ENCODE results near the gene RBBP8NL.

RBBP8NL gene

DNA sequence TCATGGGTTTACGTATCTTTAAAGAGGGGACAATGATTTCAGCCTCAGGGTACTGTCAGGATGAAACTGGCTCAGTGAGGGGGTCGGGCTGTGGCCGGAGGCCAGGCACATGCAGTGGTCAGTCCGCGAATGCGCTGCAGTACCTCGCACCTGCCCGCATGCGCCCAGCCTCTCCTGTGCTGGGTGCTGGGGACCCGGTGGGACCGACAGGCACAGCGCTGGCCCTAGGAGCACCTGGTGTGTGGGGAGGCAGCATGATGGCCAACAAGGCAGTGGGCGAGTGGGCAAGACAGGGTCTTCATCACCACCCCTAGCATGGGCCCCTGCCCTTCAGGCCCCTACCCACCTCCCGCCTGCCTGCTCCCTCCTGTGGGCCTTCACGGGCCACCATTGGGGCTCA is 19.3 kb downstream of the RBBP8NL start:
- DNase-seq (ENCODE audit: low read depth) = no peak

DNA sequence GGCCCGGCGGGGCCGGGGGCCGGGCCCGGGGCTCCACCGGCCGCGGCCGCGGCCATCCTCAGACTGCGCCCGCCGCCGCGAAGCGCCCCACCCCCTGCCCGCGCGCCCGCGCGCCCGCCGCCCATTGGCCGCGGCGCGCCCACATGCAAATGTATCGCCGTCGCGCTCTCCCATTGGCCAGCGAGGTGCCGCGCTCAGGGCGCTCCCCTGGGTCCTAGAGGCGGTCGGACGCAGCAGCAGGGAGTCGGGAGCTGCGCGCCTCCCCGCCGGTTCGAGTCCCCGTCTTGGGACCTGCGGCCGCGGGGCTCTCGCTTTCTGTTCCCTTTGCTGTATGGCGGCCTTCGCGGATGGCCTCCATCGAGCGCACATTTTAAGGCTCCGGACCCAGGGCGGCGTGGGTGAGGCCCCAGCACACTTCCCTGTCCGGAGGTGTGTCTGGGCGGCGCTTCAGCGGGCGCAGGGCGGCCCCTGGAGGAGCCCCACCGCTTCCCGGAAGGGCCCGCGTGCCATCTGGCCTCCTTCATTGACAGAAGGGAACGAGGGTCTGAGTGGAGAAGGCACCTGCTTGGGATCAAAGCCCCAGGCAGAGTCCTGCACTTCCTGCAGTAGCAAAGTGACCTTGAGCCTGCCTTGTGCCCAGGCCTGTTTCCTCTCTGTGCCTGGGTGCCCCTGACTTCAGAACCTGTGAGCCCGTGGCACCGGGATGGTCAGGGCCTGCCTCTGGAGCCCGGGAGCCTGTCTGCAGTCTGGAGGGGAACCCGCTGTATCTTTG is 19.9 kb downstream of the RBBP8NL start, which contains the start of gene CABLES2:
CABLES2 (minus strand) TSS at position 65 of the 772 bp plus-strand sequence; CDS start at position 56, 9 bp downstream.
- peak; percentile 86 for DNase-seq (ENCODE audit: low read depth)

DNA sequence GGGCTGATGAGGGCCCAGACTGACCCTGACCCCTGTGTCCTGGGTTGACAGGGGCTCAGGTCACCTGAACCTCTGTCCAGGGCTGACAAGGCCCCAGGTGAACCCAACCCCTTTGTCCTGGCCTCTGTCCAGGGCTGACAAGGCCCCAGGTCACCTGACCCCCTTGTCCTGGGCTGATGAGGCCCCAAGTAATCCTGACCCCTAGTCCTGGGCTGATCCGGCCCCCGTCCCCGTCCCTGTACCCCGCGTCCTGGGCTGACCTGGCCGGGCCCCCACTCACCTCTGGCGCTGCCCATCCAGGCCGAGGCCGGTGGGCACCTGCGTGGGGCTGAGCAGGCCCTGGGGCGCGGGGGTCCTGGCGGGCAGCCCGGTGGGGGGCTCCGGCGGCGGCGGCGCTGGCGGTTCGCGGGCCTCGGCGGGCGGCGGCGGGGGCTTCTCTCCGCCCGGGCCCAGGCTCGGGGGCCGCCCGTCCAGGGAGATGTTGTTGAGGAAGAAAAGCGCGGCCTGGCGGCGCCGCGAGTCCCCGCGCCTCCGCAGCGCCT is 20.6 kb downstream of the RBBP8NL start:
- no peak for DNase-seq (ENCODE audit: low read depth)

DNA sequence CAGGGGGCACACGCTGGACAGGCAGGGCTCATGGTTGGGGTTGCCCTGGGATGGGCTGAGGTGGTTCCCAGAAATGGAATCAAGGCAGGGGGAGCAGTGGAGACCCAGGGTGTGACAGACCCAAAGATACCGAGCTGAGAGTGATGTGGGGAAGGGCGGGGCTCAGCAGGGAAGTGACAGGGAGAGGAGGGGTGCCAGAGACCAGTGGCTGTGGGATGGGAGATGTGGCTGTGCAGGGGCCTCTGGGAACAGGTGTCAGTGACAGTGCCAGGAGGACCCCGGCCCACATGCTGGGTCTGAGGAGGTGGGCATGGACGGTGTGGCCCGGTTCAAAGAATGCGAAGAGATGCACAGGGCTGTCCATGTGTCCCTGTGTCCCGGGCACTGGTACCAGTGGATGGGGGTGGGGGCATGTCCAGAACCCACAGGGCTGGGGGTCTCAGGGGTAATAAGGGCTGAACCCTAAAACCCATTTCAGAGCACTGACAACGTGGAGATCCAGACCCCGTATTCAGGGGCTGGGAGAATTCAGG is 21.3 kb downstream of the RBBP8NL start:
- no peak for DNase-seq (ENCODE audit: low read depth)

DNA sequence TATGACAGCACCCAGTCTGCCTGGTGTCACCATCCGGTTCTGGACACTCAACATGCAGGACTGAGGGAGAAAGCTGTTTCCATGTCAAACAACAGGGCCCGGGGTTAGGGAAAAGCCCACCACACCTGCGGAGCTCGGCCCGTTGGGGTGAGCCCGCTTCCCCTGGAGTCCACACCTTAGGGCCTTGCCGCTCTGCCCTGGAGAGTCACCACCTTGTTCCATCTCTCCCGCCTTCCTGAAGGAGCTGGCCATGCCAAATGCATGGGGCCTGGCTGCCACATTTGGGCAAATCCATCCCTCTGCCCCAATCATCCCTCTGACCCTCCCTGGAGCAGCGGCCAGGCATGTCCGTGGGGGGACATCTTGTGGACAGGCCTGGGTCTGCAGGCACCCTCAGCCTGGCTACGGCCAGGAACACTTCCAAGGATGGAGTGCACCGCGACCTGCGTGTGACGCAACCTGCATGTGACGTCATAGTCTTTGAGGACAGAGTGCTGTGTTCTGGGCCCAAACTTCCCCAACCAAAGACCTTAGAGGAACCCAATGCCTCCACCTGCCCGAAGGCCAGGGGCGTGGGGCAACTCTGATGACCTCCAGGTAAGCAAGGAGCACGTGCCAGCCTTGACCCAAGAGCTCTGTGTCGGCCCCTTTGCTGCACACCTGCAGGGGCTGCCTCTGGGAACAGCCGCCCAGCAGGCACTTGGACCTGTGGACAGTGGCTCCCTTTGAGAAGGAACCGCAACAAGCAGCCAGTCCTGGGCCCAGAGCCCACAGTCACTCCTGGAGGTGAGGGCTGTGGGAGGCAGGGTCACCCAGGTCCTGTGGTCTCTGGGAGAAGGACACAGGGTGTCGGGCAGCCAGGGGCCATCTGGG is 22.0 kb downstream of the RBBP8NL start:
- no peak for DNase-seq (ENCODE audit: low read depth)

DNA sequence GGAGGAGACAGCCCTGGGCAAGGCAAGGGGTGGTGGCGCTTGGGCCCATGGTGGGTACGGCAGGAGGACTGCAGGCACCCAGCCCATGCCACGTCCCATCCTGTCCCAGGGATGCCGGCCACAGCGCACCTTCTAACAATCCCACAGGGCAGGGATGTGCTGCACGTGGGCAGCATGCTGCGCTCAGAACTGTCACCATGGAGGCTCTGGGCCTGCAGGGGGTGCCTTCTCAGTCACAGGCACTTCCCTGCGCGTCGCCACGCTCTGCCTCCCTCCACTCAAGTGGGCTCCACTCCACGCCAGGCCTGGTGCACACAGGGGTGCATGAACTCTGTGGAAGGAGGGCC is 22.6 kb downstream of the RBBP8NL start:
- DNase-seq (ENCODE audit: low read depth) = no peak

DNA sequence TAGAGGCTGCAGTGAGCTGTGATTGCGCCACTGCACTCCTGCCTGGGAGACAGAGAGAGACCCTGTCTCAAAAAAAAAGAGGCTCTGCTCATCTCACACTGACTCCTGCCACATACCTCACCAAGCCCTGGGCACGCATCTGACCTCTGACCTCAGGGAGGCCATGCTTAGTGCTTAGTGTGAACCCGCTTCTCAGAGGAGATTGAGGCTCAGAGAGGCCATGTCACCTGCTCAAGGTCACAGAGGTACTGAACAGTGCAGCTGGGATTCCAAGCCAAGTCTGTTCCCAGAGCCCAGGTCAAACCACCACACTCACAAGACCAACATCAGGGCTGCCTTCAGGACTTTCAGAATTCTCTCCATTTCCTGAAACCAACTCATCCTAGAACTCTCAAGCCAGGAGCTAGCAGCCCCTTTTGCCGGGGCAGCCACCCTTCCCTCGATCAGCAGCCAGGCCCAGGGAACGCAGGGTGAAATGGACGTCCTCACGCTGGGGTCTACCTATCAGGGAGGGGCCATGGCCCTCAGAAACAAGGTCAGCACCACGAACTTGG is 23.1 kb downstream of the RBBP8NL start:
- no peak for DNase-seq (ENCODE audit: low read depth)

DNA sequence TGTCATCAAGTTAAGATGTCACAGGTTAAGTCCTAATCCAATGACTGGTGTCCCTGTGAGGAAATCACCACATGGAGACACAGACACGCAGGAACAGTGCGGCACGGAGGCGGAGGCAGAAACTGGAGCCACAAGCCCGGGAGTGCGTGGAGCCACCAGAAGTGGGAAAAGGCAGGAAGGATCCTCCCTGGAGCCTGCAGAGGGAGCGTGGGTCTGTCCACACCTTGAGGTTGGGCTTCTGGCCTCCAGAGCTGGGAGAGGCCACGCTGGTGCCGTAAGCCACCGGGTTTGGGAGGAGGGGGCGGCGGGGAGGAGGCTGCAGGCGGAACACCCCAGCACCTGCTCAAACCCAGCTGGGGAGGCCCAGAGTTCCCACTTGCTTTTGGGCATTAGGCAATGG is 24.0 kb downstream of the RBBP8NL start:
- DNase-seq (ENCODE audit: low read depth) = no peak

DNA sequence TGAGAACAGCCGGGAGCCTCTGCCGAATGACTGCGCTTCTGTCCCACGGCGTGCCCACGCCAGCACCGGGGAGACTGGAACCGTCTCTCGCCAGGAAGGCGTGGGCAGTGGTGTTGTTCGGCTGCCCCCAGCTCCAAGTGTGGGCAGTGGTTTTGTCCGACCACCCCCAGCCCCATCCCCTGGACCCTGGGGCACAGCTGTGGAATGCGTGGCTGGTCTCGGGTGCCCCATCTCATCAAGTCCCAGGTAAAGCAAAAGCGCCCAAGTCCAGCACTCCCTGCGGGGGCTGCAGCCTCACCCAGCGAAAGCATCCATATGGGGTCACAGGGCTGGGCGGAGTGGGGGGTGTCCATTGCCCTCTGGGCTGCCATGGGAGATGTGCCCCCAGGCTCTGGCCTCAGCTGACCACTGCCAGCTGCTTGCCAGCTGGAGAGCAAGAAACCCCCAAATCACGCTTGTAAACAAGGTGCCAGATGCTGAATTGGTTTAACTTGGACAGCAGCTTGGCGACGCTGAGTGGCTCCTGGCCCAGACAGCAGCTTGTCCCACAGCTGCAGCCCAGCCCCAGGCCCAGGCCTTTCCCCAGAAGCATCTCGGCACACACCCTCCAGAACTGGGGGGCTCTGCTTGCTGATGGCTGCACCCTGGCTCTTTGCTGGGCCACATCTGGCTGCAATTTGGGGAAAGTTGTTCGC is 24.7 kb downstream of the RBBP8NL start:
- DNase-seq (ENCODE audit: low read depth) = no peak

DNA sequence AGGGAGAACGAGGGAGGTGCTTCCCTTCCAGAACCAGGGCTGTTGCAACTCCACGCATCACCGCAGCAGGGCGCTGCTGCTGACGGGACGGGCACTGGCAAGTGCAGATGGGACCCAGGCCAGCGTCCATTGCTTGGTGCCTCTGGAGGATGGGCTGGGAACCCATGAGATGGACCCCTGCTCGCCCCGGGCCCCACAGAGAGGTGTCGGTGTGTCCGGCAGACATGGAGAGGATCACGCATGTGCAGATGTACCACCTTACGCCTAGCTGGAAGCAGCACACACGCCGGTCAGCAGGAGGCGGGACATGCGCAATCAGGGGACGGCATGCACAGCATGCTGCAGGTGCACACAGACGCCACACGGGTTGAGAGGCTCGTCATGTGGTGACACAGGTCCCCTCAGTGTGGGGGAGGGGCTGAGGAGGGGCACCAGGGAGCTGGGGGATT is 26.0 kb downstream of the RBBP8NL start:
- no peak for DNase-seq (ENCODE audit: low read depth)

DNA sequence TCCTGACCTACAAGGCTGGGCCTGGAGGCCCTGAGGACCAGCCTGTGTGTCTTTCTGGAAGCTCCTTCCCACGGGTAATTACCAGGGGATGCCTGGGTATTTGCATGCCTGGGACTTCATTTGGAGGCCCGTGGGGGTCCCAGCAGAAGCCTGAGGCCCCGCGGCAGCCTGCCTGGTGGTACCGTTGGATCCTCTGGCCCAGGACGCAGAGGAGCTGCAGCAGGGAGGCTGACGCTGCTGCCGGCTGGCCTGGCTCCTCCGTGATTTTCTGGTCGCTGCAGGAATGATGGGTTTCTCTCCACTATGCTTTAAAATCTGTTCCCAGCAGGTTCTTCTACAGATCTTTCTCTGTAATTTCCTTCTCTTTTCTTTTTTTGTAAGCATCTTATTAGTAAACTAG is 26.8 kb downstream of the RBBP8NL start:
- no peak for DNase-seq (ENCODE audit: low read depth)

DNA sequence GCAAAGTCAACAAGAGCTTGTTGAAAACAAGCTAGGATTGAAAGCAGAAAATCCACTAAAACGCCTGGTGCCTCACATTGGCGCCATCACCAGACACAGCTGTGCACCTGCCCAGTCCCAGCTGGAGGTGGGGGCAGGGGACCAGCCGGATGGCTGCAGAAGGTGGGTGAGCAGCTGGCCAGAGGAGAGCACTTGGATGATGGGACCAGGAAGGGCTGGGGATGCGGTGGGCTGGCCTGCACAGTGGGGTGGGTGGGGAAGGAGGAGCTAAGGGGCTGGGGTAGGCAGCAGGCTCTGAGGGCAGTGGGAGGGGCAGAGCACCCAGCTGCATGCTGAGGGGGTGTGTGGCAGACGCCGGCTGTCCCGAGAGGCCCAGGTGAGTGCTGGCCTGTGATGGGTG is 27.3 kb downstream of the RBBP8NL start:
- DNase-seq (ENCODE audit: low read depth) = no peak

DNA sequence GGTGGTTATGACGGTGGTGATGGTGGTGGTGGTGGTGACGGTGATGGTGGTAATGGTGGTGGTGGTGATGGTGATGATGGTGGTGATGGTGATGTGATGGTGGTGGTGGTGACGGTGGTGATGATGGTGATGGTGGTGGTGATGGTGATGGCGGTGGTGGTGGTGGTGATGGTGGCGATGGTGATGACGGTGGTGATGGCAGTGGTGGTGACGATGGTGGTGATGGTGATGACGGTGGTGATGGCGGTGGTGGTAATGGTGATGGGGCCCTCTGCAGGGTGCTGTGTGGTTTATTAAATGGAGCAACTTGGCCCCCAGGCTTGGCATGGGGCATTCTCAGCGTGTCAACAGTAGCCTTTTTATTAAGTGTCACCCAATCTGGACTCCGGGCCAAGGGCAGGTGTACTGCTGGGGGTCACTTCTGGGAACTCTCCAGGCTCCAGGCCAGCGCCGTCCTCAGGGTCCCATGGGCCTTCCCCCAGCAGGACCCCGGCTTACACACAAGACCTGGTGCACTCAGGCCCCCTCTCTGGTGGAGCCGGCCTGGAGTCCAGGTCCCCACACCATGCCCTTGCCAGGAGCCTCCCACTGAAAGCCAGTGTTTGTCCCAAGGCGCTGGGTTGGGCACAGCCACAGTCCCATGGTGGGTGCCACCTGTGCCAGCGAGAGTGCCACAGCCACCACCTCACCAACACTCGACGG is 29.1 kb downstream of the RBBP8NL start:
- DNase-seq (ENCODE audit: low read depth) = no peak

DNA sequence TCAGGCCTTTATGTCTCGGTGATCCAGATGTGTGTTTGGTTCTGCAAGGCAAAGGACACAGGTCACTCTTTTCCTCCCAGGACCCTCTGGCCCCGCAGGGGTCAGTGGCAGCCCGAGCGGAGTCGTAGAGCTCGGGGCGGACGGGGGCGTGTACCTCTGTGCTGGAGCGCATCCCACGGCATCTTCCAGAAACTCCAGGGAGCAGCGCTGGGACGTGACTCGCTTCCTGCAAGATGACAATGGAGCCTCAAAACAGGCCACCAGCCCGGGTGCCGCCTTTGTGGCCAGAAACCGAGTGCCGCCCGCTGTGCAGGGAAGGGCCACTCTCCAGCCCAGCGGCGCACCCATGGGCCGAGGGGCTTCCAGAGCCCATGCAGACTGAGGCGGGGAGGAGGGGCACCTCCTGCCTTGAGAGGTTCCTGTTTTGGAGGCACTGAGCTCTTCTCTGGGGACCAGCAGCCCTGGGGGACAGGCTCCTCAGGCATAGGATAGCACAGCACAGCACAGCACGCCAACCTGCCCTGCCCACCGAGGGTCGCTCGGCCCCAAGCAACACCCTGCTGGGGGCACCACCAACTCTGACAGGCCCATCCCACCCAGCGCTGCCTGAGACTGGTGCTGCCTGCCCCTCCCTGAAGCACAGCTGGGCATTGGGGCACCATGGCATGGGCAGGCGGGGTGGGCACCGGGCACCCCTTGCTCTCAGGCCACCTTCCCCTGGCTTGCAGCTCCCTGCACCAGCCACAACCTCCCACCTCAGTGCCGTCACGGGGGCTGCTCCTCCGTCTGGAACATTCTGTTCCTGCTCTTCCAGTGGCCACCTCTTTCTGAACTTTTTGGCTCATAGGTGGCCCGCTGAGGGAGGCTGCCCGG is 30.7 kb downstream of the RBBP8NL start:
- DNase-seq (ENCODE audit: low read depth) = no peak

DNA sequence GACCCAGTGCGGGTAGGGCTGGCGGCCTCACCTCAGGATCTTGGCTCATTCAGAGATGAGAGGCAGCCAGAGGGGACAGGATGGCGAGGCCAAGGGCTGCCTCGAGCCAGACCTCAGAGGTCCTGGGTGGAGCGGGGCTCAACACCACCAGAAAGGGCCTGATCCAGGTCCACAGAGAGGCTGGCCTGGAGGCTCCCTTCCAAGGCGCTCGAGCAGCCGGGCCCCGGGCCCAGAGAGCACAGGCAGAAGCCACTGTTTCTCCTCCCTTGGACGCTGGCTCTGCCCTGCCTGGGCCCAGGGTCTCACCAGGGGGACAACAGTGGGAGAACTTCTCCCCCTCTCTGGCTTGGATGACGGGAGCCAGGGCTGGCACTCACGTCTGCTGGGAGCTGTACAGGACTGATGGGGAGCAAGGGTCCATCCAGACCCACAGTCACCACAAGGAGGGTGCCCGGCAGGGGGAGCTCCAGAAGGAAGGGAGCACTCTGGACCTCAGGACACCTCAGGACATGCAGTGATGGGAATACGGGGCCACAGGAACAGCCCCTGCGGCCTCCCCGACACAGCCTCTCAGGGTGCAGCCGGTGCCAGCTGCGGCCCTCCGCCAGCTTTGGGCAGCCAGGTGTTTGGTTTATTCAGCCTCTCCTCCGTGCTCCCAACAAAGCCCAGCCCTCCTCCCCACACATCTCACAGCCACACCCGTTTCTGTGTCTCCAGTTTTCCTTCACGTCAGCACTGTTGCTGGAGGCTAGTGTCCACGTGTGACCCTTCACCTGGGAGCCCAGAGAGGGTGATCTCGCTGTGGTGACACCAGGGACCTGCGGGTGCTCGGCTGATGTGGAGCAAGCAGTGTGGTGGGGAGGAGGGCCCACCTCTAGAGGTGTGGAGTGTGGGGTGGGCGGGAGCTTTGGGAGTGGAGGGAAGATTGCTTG is 31.8 kb downstream of the RBBP8NL start:
- DNase-seq (ENCODE audit: low read depth) = no peak

DNA sequence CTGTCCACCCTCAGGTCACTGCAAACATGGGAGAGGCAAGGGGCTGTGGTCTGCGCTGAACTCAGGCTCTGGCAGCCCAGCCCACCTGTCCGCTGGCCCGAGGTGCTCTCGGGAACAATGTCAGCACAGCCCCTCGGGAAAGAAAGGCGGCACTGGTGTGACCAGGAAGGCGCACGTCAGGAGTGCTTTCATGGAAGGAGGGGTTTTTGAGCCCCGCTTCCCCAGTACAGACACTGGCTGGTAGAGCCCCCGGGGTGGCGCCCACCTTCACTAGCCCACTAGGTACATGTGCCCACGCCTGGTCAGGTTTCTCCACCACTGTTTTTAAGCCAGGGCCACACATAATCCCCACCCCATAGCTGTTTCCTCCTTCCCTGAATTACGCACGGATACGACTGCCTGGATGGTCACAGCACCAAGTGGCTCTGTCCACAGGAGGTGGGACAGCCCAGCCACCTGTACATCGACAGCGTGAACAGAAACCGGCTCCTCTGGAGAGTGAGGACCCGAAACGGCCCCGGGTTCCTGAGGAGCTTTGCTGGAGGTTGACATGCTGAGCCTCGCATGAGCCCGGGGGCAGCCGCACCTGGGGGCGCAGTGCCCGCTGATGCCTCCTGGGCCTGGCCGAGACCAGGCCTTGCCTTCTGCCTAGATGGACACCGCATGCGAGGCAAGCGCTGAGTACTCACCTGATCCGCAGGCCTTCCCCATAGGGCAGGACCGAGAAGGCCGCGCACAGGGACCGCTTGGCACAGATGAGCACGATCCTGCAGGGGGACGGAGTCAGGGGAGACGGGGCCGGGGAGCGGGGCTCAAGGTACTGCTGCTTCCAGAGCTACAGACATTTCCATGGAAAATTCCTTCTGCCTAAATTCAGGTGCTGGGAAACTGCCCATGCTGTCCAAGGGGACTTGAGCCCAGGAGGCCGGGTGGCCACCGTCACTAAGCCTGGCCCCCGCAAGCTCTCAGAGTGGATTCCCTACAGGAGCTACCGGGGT is 32.8 kb downstream of the RBBP8NL start:
- no peak for DNase-seq (ENCODE audit: low read depth)

DNA sequence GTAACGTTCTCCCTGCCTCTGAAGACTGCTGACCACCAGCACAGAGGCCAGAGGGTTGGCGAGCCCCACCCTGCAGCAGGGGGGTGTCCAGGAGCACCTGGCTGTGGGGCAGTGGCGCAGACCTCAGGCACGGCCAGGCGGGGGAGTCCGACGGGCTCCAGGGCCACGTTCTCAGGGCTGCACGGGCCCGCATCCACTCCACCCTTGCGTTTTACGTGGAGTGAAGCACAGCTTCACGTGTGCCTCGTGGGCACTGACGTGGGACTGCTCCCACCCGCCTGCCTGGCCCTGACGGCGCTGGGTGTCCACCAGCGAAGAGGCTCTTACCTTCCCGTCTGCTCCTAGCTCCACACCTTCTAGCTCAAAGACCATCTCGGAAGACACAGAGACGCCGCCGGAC is 33.5 kb downstream of the RBBP8NL start:
- no peak for DNase-seq (ENCODE audit: low read depth)

DNA sequence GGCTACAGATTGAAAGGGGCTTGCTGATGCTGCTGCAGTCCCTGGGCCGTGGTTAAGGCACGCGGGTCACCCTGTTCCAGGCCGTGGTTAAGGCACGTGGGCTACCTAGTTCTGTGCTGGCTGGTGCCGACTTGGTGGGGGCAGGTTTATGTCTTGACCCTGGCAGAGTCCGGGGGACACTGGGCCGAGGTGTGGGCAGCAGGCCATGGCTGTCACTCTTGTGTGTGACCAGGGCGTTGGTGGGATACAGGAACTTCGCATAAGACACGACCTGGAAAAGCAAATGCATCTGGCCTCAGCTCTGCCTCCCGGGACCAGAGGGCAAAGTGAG is 34.0 kb downstream of the RBBP8NL start:
- DNase-seq (ENCODE audit: low read depth) = no peak
